22Rv1 (cell line): ENCODE data around the gene ZNF577.

ENCODE experiments used
- CTCF ChIP-seq: fragments of 450-650 bp; IDR thresholded peaks from 2 replicates; pipeline ENCODE4 v1.5.1; 2017; ENCODE audit warnings: mild to moderate bottlenecking
- ZFX ChIP-seq: fragments of 450-650 bp; IDR thresholded peaks from 2 replicates; pipeline ENCODE4 v1.6.1; 2017; ENCODE audit warnings: antibody characterized with exemption, borderline replicate concordance

- TF ChIP-seq CTCF (no peak), ZFX (no peak)
Measured at GRCh38 chr19:51837145-51837544, 50.6 kb downstream of the ZNF577 start.
